CD4-positive, alpha-beta T cell treated with Interferon alpha-2 for 1 hour (primary cell): Measurements from ENCODE around the gene UBE2D2.
A peak's percentile ranks its signal among the peaks of the same experiment; 100 is the strongest.
"Not testable (repeated sequence)": the region's sequence is repeated elsewhere in the genome, so short reads cannot be mapped to it uniquely, and the experiment has no call there.

Experiments
- DNase-seq, 2 donors: peaks; one replicate each; pipeline ENCODE4 v3.0.0-alpha.2; 2020 to 2022

Gene UBE2D2

DNA sequence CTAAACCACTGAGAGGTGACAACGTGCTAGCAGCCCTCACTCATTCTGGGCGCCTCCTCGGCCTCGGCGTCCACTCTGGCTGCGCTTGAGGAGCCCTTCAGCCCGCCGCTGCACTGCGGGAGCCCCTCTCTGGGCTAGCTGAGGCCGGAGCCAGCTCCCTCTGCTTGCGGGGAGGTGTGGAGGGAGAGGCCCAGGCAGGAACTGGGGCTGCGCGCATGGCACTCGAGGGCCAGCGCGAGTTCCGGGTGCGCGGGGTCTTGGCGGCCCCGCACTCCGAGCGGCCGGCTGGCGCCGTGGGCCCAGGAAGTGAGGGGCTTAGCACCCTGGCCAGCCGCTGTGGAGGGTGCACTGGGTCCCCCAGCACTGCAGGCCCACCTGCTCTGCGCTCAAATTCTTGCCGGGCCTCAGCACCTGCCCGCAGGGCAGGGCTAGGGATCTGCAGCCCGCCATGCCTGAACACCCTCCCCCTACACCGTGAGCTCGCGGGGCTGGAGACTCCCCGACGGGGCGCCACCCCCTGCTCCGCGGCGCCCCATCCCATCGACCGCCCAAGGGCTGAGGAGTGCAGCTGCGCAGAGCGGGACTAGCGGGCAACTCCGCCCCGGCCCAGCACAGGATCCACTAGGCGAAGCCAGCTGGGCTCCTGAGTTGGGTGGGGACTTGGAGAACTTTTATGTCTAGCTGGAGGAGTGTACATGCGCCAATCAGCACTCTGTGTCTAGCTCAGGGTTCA is 11.8 kb upstream of the UBE2D2 start:
- no peak for DNase-seq

- DNase-seq = peak in 1 of 2 donors; percentile 21
Measured at GRCh38 chr5:139550051-139550872, 10.9 kb upstream of the UBE2D2 start.

DNA sequence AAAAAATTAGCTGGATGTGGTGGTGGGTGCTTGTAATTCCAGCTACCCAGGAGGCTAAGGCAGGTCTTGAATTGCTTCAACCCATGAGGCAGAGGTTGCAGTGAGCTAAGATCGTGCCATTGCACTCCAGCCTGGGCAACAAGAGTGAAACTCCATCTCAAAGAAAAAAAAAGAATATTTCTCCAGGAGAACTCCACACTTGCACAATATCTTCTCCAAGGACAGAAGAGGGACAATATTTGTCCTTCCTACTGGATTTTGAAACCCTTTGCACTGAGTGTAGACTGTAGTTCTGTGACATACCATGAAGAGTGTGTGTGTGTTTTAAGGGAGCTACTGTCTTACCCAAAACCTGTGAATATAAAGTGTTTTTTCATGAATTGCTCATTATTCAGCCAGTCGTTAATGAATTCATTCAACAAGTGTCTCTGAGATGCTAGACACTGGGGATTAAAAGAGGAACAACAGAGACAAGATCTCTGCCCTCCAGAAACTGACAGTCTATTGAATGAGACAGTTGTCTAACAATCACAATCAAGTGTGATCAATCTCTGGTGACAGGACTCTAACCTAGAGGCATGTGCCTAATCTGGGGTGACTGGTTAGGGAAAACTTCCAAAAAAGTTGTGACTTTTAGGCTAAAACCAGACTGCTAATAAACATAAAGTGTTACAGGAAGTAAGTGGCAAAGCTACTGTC is 9.8 kb upstream of the UBE2D2 start:
- no peak for DNase-seq

- no peak for DNase-seq
Measured at GRCh38 chr5:139552893-139553575, 8.1 kb upstream of the UBE2D2 start.

DNA sequence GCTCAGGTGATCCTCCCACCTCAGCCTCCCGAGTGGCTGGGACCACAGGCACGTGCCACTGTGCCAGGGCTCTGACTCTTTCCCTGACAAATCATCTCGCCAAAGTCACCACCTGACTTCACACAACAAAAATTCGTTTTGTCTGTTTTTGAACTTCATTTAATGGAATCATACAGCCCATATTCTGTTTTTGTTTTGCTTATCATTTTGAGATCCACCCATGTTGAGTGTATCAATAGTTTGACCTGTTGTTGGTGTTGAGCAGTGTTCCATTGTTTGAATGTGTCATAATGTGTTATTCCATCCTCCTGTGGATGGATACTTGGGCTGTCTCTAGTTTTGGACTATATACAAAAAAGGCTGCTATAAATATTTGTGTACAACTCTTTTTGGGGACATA is 6.9 kb upstream of the UBE2D2 start:
- no peak for DNase-seq

GRCh38 chr5:139557811-139558210 is 3.3 kb upstream of the UBE2D2 start:
- no peak for DNase-seq

DNA sequence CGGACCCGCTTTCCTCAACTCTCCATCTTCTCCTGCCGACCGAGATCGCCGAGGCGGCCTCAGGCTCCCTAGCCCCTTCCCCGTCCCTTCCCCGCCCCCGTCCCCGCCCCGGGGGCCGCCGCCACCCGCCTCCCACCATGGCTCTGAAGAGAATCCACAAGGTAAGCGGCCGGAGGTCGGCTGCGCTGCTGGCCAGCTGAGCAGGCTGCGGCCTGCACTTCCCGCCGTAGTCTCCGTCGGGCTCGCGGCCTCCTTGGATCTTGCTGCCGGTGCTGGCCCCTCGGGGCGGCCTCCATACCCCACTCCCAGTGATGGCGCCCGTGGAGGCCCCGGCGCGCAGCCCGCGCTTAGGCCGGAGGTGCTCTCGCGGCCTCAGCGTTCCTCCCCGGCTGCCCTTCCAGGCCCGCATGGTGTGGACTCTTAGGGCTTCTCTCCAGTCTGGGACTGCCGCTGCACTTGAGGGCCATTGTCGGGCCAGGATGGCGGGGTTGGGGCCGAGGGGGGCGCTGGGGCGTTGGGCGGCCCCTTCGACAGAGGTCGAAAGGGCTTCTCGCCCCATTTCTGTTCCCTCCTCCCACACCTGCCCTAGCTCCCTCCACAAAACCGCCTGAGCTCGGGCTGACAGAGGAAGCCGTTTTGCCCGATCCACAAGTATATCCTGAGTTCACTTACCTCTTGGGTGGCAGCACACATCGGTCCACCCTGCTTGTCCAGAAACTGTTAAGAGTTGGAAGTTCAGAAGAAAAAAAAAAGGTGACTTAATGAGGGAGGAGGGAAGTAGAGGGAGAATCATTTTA is 714 bp downstream of the UBE2D2 start:
- peak; percentile 22 to 38 for DNase-seq

DNA sequence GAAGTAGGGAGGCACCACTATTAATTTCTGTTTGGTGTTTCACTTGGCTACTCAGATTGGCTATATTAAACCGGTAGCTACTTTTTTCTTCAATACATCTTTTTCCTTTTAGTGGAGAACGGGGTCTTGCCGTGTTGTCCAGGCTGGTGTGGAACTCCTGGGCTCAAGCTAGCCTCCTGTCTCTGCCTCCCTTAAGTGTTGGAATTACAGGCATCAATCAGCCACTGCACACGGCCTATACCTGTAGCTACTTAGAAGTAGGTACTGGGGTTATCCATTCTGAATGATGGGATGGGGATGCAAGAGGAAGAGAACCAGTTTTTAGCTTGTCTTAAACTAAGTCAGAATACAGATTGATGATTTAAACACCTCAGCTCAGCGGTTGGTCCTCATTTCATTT is 1.7 kb downstream of the UBE2D2 start:
- DNase-seq = no peak

GRCh38 chr5:139565411-139566305 is 4.5 kb downstream of the UBE2D2 start:
- DNase-seq = peak; percentile 61 to 76

DNA sequence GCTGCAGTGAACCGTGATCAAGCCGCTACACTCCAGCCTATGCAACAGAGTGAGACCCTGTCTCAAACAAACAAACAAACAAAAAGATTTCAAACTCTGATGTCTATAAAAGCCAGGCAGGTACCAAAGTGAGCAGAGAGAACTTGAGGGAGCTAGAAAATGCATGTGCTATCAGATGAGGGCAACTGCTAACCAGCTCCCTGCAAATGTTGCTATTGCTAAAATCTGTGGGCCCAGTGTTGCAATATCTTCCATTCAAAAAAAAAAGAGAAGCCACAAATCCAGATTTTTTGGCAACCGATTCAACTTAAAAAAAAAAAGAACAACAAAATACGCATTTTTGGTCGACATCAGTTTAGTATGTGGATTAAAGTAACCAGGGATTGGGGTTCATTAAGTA is 5.5 kb downstream of the UBE2D2 start:
- DNase-seq = no peak

DNA sequence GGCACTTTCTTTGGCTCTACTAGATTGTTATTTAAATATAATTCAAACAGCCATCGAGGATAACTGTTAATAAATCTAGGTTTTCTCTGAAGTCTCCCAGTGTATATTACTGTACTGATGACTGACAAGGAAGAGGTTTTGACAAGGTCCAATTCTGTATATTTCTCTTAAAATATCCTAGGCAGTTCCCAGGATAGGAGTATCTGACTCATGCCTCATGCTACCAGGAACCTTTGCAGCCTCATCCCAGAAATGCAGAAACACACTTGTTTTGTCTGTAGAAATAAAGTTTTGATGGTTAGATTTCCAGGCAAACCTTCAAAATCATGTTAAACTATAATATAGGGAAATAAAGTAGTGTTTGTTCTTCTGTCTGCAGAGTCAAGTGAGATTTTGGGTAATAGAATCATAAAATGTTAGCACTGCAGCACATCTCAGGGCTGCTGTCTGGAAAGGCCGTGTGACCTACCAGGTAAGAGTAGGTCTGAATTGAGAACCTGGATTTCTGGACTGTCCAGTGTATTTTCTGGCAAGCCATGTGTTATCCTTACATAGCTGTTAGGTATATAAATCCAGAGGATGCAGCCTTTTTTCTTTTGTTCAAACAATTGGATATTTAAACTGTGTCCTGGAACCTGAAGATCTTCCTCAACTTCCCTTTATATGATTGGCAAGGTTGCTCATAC is 8.3 kb downstream of the UBE2D2 start:
- DNase-seq = no peak

GRCh38 chr5:139571543-139571942 is 10.4 kb downstream of the UBE2D2 start:
- no peak for DNase-seq

DNA sequence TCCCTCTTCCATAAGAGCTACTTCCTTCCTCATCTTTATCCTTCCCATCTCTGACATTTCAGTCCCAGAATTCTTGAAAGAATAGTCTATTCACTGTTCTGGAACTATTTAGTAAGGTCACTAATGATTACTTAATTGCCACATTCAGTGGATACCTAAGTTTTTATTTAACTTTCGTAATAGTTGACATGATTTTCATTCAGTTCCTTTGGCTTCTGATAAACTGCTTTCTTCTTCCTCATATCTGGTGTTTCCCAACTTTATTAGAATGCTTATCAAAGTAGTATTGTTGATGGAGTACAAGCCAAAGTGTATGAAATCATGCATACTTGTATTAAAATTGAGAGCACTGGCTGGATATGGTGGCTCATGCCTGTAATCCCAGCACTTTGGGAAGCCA is 10.8 kb downstream of the UBE2D2 start:
- no peak for DNase-seq

DNA sequence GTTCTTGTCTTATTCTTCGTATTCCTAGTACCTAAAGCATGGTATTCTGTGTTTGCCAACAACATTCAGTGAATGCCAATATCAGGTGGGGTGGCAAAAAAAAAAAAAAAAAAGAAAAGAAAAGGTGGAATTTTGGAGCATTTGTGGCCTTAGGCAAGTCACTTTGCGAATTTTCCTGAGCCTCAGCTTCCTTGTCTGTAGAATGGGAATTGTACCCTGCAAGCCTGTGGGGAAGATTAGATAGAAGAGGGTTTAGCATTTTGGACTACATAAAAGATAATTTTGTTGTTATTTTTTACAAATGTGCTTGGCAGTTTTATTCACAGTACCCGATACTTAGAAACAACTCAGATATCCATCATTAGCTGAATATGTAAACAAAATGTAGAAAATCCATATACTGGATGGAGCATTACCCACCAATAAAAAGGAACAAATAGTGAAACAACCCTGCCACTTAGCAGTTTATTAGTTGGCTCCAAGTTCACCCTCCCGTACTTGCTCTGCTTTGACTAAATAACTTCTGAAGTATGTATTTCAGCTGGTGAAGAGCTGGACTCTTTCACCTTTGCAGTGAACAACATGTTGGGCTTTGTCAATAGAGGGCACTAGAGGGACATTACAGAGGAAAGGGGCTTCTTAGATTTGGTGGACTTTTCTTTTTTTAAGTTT is 13.6 kb downstream of the UBE2D2 start:
- DNase-seq = peak; percentile 19 to 70

- no peak for DNase-seq
Measured at GRCh38 chr5:139575313-139575646, 14.1 kb downstream of the UBE2D2 start.

DNA sequence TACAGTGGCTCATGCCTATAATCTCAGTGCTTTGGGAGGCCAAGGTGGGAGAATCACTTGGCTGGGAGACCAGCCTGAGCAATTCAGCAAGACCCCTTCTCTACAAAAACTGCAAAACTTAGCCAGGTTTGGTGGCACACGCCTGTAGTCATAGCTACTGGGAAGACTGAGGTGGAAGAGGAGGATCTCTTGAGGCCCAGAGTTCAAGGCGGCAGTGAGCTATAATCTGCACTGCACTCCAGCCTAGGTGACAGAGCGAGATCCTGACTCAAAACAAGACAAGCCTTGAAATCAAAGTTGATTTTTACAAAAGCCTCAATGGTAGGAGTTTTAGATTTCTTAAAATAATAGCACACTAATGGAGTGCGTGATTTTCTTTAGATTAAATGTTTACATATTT is 14.6 kb downstream of the UBE2D2 start:
- no peak for DNase-seq

DNA sequence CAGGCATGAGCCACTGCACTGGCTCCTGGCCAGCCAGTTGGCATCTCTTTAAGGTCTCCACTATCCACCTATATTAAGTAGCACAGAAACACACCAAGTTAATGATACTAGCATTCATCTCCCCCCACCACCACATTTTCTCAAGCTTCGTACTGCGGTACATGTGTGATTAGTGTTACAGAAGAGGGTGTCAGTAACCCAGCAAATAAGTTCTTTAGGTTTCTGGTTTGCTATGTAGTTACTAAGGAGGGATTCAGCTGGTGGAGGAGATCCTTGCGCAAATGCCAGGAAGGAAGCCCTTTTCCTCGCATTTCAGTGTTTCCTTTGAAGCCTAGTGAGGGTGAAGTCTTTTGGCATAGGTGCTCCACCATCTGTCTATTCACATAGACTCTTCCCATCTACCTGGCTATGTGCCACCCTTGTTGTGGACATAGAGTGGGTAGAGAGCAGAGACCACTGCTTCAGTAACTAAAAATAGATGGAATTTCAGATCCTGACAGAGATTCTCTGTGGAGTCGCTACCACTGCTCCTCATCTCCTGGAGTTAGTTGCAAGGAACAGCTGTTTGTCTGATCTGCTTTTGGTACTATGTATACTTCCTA is 16.7 kb downstream of the UBE2D2 start:
- DNase-seq = no peak

DNA sequence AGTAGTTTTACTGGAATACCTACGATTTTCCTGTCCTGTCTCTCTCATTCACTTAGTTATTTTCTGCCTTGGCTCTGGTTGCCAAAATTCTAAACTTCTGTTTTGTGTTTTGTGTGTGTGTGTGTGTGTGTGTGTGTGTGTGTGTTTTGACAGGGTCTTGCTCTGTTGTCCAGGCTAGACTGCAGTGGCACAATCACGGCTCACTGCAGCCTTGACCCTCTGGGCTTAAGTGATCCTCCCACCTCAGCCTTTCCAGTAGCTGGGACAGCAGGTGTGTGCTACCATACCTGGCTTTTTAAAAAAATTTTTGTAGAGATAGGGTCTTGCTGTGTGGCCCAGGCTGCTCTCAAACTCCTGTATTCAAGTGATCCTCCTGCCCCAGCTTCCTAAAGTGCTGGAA is 17.2 kb downstream of the UBE2D2 start:
- no peak for DNase-seq

DNA sequence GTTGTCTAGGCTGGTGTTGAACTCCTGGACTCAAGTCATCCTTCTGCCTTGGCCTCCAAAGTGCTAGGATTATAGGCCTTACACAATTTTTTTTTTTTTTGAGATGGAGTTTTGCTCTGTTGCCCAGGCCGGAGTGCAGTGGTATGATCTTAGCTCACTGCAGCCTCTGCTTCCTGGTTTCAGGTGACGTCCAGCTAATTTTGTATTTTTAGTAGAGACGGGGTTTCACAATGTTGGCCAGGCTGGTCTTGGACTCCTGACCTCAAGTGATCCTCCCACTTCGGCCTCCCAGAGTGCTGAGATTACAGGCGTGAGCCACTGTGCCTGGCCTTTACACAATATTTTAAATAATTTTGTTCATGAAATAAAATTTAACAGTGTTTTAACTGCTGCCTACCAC is 21.0 kb downstream of the UBE2D2 start:
- DNase-seq = not testable (repeated sequence)

DNA sequence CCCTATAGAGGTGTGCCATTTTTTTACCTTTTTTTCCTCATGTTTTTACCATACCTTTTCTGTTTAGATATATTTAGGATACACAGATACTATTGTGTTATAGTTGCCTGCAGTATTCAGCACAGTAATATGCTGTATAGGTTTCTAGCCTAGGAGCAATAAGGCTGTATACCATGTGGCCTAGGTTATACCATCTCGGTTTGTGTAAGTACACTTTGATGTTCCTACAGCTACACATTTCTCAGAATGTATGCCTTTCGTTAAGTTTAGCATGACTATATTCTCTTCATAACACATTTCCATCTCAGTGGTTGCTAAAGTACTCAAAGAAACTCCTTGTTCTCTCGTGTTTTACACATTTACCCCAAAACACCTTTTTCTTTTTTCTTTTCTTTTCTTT is 23.0 kb downstream of the UBE2D2 start:
- DNase-seq = no peak
